GM18517 (cell line): ENCODE measurements around the gene BCAT1.
"Not testable (repeated sequence)": the region's sequence is repeated elsewhere in the genome, so short reads cannot be mapped to it uniquely, and the experiment has no call there.

Experiments
- ATAC-seq: cut with Tn5 transposase; IDR thresholded peaks from one replicate; pipeline ENCODE4 v1.9.1; 2021; ENCODE audit warnings: mild to moderate bottlenecking, moderate library complexity; ENCODE audit not compliant: unreplicated experiment

BCAT1 gene

GRCh38 chr12:24860546-24860945 lies 88.4 kb downstream of the BCAT1 start:
- no peak for ATAC-seq

GRCh38 chr12:24856541-24856940 lies 92.4 kb downstream of the BCAT1 start:
- ATAC-seq: no peak

- ATAC-seq: no peak
These were observed 94.0 kb downstream of the BCAT1 start for GRCh38 chr12:24854908-24855307.

GRCh38 chr12:24854017-24854416 lies 94.9 kb downstream of the BCAT1 start:
- no peak for ATAC-seq

- ATAC-seq: no peak
These were observed 95.3 kb downstream of the BCAT1 start for GRCh38 chr12:24853588-24853987.

GRCh38 chr12:24853094-24853493 lies 95.8 kb downstream of the BCAT1 start:
- ATAC-seq: no peak

- ATAC-seq: no peak
These were observed 96.5 kb downstream of the BCAT1 start for GRCh38 chr12:24852420-24852819.

- ATAC-seq: not testable (repeated sequence)
These were observed 97.0 kb downstream of the BCAT1 start for GRCh38 chr12:24851883-24852282.

GRCh38 chr12:24851341-24851740 lies 97.6 kb downstream of the BCAT1 start:
- no peak for ATAC-seq

GRCh38 chr12:24850496-24850895 lies 98.4 kb downstream of the BCAT1 start:
- no peak for ATAC-seq

GRCh38 chr12:24848941-24849477 lies 99.9 kb downstream of the BCAT1 start:
- no peak for ATAC-seq

- ATAC-seq: no peak
These were observed 102.2 kb downstream of the BCAT1 start for GRCh38 chr12:24846689-24847088.

GRCh38 chr12:24845615-24846014 lies 103.3 kb downstream of the BCAT1 start:
- no peak for ATAC-seq

- no peak for ATAC-seq
These were observed 108.7 kb downstream of the BCAT1 start for GRCh38 chr12:24840046-24840800.

GRCh38 chr12:24839268-24839791 lies 109.6 kb downstream of the BCAT1 start:
- peak; percentile 92 for ATAC-seq

GRCh38 chr12:24838531-24838950 lies 110.4 kb downstream of the BCAT1 start:
- peak; percentile 44 for ATAC-seq

- no peak for ATAC-seq
These were observed 113.5 kb downstream of the BCAT1 start for GRCh38 chr12:24835377-24835776.

GRCh38 chr12:24833513-24833912 lies 115.4 kb downstream of the BCAT1 start:
- ATAC-seq: no peak

- no peak for ATAC-seq
These were observed 124.9 kb downstream of the BCAT1 start for GRCh38 chr12:24823808-24824515.

- peak; percentile 73 for ATAC-seq
These were observed 126.6 kb downstream of the BCAT1 start for GRCh38 chr12:24822121-24822899.

GRCh38 chr12:24821691-24822090 lies 127.2 kb downstream of the BCAT1 start:
- ATAC-seq: peak; percentile 46
